Activated CD4-positive, alpha-beta T cell treated with anti-CD3 and anti-CD28 coated beads, Interleukin-2, amount 10 ng/mL, durations not matched to agents 7 days and 5 days (primary cell): ENCODE measurements around the gene TWF1. TPM values are rescaled to one million over a fixed set of nuclear protein-coding genes. Genes with fewer than 3 reads are reported as not detected.
A peak's percentile ranks its signal among the peaks of the same experiment; 100 is the strongest.

Source experiments
- CTCF ChIA-PET: fragments of 350-600 bp; sonication (Branson Sonifier 250); formaldehyde crosslinking; loops from one replicate; lab custom pipeline; 2021; ENCODE audit warnings: antibody characterized with exemption; lab: Charles Lee
- POLR2A ChIA-PET: fragments of 350-600 bp; sonication (Branson Sonifier 250); formaldehyde crosslinking; loops from one replicate; lab custom pipeline; 2021; ENCODE audit warnings: antibody characterized with exemption; lab: Charles Lee
- DNase-seq: peaks from one replicate; pipeline ENCODE4 v3.0.0-alpha.2; 2020
- H3K27ac Mint-ChIP-seq: one replicate; pipeline ENCODE4 v1.8.0; 2021; ENCODE audit warnings: mild to moderate bottlenecking, moderate library complexity, mixed read lengths
- H3K27me3 Mint-ChIP-seq: one replicate; pipeline ENCODE4 v1.8.0; 2021; ENCODE audit warnings: mixed read lengths
- H3K36me3 Mint-ChIP-seq: one replicate; pipeline ENCODE4 v1.8.0; 2021; ENCODE audit warnings: low read depth, mixed read lengths
- H3K4me1 Mint-ChIP-seq: one replicate; pipeline ENCODE4 v1.8.0; 2021; ENCODE audit warnings: mixed read lengths
- H3K4me3 Mint-ChIP-seq: one replicate; pipeline ENCODE4 v1.8.0; 2021; ENCODE audit warnings: mild to moderate bottlenecking, moderate library complexity, mixed read lengths
- H3K9me3 Mint-ChIP-seq: one replicate; pipeline ENCODE4 v1.8.0; 2021; ENCODE audit warnings: mixed read lengths
- total RNA-seq, 2 experiments: library from RNA; stranded (reverse); gene quantifications; one replicate each; pipeline ENCODE4 v1.2.3, GENCODE V29; 2021

The TWF1 gene
- total RNA-seq, 2 experiments from 2014 or later, result 24.0 to 31.5 TPM

- Mint-ChIP-seq H3K4me3 (no peak overlapping the region), H3K27me3 (peaks cover 26% of the 10 kb centered on the region), H3K9me3 (no peaks in the 10 kb centered on the region), H3K4me1 (peaks cover 29% of the 10 kb centered on the region), H3K36me3 (no peaks in the 10 kb centered on the region), H3K27ac (no peak overlapping the region)
- DNase-seq, result peak; percentile 16
- CTCF ChIA-PET, result interaction anchor here (0.7 to 1.9 kb wide), 5 partner anchors 9 to 117 kb away, joined by 3 to 7 read pairs (median 3); no protein-coding TSS in a partner anchor
- POLR2A ChIA-PET, result interaction anchor here (0.9 kb wide), 1 partner anchor 26 kb away, joined by 4 read pairs; the partner anchor contains the start of gene TWF1
Observed at GRCh38 chr12:43832463-43833168, 26.5 kb upstream of the TWF1 start.

GRCh38 chr12:43827093-43827492 is 21.0 kb upstream of the TWF1 start:
- no peak for DNase-seq
- ChIA-PET CTCF (no interaction called here), POLR2A (no interaction called here)
- H3K27me3 Mint-ChIP-seq, result peaks cover 14% of the 10 kb centered on the region
- no peaks in the 10 kb centered on the region for H3K9me3 Mint-ChIP-seq
- H3K36me3 Mint-ChIP-seq, result no peaks in the 10 kb centered on the region
- H3K4me1 Mint-ChIP-seq, result peaks cover 4% of the 10 kb centered on the region
- no peak overlapping the region for H3K4me3 Mint-ChIP-seq
- H3K27ac Mint-ChIP-seq, result no peak overlapping the region

- POLR2A ChIA-PET, result no interaction called here
- Mint-ChIP-seq H3K4me1 (peaks cover under 1% of the 10 kb centered on the region), H3K4me3 (no peak overlapping the region), H3K27ac (no peak overlapping the region), H3K27me3 (peaks cover 11% of the 10 kb centered on the region), H3K9me3 (no peaks in the 10 kb centered on the region), H3K36me3 (no peaks in the 10 kb centered on the region)
- CTCF ChIA-PET, result no interaction called here
- DNase-seq, result no peak
Observed at GRCh38 chr12:43826681-43827080, 20.6 kb upstream of the TWF1 start.

GRCh38 chr12:43824207-43824775 is 18.2 kb upstream of the TWF1 start:
- Mint-ChIP-seq H3K36me3 (no peaks in the 10 kb centered on the region), H3K27ac (no peak overlapping the region), H3K4me3 (no peak overlapping the region), H3K27me3 (peaks cover 3% of the 10 kb centered on the region), H3K9me3 (no peaks in the 10 kb centered on the region), H3K4me1 (no peaks in the 10 kb centered on the region)
- CTCF ChIA-PET, result interaction anchor here (1.4 to 1.7 kb wide), 2 partner anchors 8 to 10 kb away, joined by 4 to 7 read pairs; no protein-coding TSS in a partner anchor
- POLR2A ChIA-PET, result no interaction called here
- no peak for DNase-seq

GRCh38 chr12:43816168-43816567 is 10.1 kb upstream of the TWF1 start:
- Mint-ChIP-seq H3K27me3 (peaks cover 5% of the 10 kb centered on the region), H3K4me1 (peaks cover 2% of the 10 kb centered on the region), H3K36me3 (no peaks in the 10 kb centered on the region), H3K9me3 (no peaks in the 10 kb centered on the region), H3K27ac (no peak overlapping the region), H3K4me3 (no peak overlapping the region)
- ChIA-PET CTCF (interaction anchor here (1.2 to 3.6 kb wide), 2 partner anchors 9 to 11 kb away, joined by 4 to 16 read pairs; partner anchors contain the start of gene TWF1), POLR2A (no interaction called here)
- DNase-seq, result no peak

GRCh38 chr12:43815416-43815815 is 9.3 kb upstream of the TWF1 start:
- Mint-ChIP-seq H3K4me1 (peaks cover 4% of the 10 kb centered on the region), H3K27ac (no peak overlapping the region), H3K9me3 (no peaks in the 10 kb centered on the region), H3K27me3 (peaks cover 6% of the 10 kb centered on the region), H3K4me3 (no peak overlapping the region), H3K36me3 (no peaks in the 10 kb centered on the region)
- DNase-seq, result no peak
- CTCF ChIA-PET, result interaction anchor here (3.6 kb wide), 1 partner anchor 10 kb away, joined by 16 read pairs; the partner anchor contains the start of gene TWF1
- POLR2A ChIA-PET, result no interaction called here

GRCh38 chr12:43812926-43813325 is 6.8 kb upstream of the TWF1 start:
- CTCF ChIA-PET, result interaction anchor here (0.6 to 0.7 kb wide), 3 partner anchors 24 to 1289 kb away, joined by 3 to 4 read pairs (median 3); no protein-coding TSS in a partner anchor
- POLR2A ChIA-PET, result no interaction called here
- H3K4me1 Mint-ChIP-seq, result peaks cover 4% of the 10 kb centered on the region
- no peak overlapping the region for H3K27ac Mint-ChIP-seq
- DNase-seq, result no peak
- peaks cover 6% of the 10 kb centered on the region for H3K27me3 Mint-ChIP-seq
- H3K36me3 Mint-ChIP-seq, result no peaks in the 10 kb centered on the region
- no peaks in the 10 kb centered on the region for H3K9me3 Mint-ChIP-seq
- no peak overlapping the region for H3K4me3 Mint-ChIP-seq

GRCh38 chr12:43812057-43812456 is 5.9 kb upstream of the TWF1 start:
- POLR2A ChIA-PET, result no interaction called here
- no peak overlapping the region for H3K4me3 Mint-ChIP-seq
- H3K4me1 Mint-ChIP-seq, result peaks cover 10% of the 10 kb centered on the region
- no peak overlapping the region for H3K27ac Mint-ChIP-seq
- CTCF ChIA-PET, result interaction anchor here (0.7 kb wide), 1 partner anchor 809 kb away, joined by 3 read pairs; no protein-coding TSS in a partner anchor
- peaks cover 6% of the 10 kb centered on the region for H3K27me3 Mint-ChIP-seq
- H3K36me3 Mint-ChIP-seq, result no peaks in the 10 kb centered on the region
- no peaks in the 10 kb centered on the region for H3K9me3 Mint-ChIP-seq
- DNase-seq, result no peak

GRCh38 chr12:43807386-43807785 is 1.3 kb upstream of the TWF1 start:
- POLR2A ChIA-PET, result interaction anchor here (1.2 to 1.8 kb wide), 2 partner anchors 25 to 48 kb away, joined by 4 read pairs; partner anchors contain the start of genes IRAK4 and PUS7L
- CTCF ChIA-PET, result interaction anchor here (1.2 to 1.4 kb wide), 2 partner anchors 10 to 12 kb away, joined by 3 to 4 read pairs; no protein-coding TSS in a partner anchor
- H3K36me3 Mint-ChIP-seq, result peaks cover 10% of the 10 kb centered on the region
- peak overlapping the region; percentile 100 for H3K27ac Mint-ChIP-seq
- no peaks in the 10 kb centered on the region for H3K9me3 Mint-ChIP-seq
- H3K27me3 Mint-ChIP-seq, result peaks cover 4% of the 10 kb centered on the region
- no peak for DNase-seq
- peak overlapping the region; percentile 99 for H3K4me3 Mint-ChIP-seq
- peaks cover 36% of the 10 kb centered on the region for H3K4me1 Mint-ChIP-seq

GRCh38 chr12:43806737-43807072 is 588 bp upstream of the TWF1 start:
- Mint-ChIP-seq H3K4me3 (peak overlapping the region; percentile 99), H3K36me3 (peaks cover 14% of the 10 kb centered on the region), H3K4me1 (peaks cover 38% of the 10 kb centered on the region), H3K9me3 (no peaks in the 10 kb centered on the region), H3K27ac (peak overlapping the region; percentile 100), H3K27me3 (peaks cover 4% of the 10 kb centered on the region)
- DNase-seq, result no peak
- ChIA-PET CTCF (interaction anchor here (0.6 to 1.4 kb wide), 8 partner anchors 10 to 40 kb away, joined by 3 to 4 read pairs (median 3); no protein-coding TSS in a partner anchor), POLR2A (interaction anchor here (1.0 to 1.8 kb wide), 3 partner anchors 26 to 76 kb away, joined by 3 to 4 read pairs (median 4); partner anchors contain the start of genes IRAK4 and PUS7L)

- CTCF ChIA-PET, result interaction anchor here (0.8 to 2.0 kb wide), 10 partner anchors 9 to 77 kb away, joined by 3 to 16 read pairs (median 3); no protein-coding TSS in a partner anchor
- Mint-ChIP-seq H3K36me3 (peaks cover 22% of the 10 kb centered on the region), H3K4me1 (peaks cover 36% of the 10 kb centered on the region), H3K4me3 (peak overlapping the region; percentile 99), H3K27me3 (no peaks in the 10 kb centered on the region), H3K9me3 (no peaks in the 10 kb centered on the region), H3K27ac (peak overlapping the region; percentile 100)
- DNase-seq, result no peak
- POLR2A ChIA-PET, result interaction anchor here (0.6 to 1.8 kb wide), 5 partner anchors 9 to 1756 kb away, joined by 3 to 5 read pairs (median 4); partner anchors contain the start of genes IRAK4 and PUS7L
Observed at GRCh38 chr12:43805149-43805859, 813 bp downstream of the TWF1 start.

- CTCF ChIA-PET, result interaction anchor here (1.9 kb wide), 1 partner anchor 21 kb away, joined by 4 read pairs; no protein-coding TSS in a partner anchor
- H3K27ac Mint-ChIP-seq, result no peak overlapping the region
Observed at GRCh38 chr12:43797561-43798217, 8.4 kb downstream of the TWF1 start.

More at GRCh38 chr12:43797561-43798217, 8.4 kb downstream of the TWF1 start:
- peaks cover 9% of the 10 kb centered on the region for H3K4me1 Mint-ChIP-seq
- H3K9me3 Mint-ChIP-seq, result no peaks in the 10 kb centered on the region
- H3K36me3 Mint-ChIP-seq, result peaks cover 39% of the 10 kb centered on the region
- H3K27me3 Mint-ChIP-seq, result no peaks in the 10 kb centered on the region
- no peak for DNase-seq
- POLR2A ChIA-PET, result no interaction called here
- no peak overlapping the region for H3K4me3 Mint-ChIP-seq
